ENCODE measurements around the gene SUN3.

Gene SUN3

DNA sequence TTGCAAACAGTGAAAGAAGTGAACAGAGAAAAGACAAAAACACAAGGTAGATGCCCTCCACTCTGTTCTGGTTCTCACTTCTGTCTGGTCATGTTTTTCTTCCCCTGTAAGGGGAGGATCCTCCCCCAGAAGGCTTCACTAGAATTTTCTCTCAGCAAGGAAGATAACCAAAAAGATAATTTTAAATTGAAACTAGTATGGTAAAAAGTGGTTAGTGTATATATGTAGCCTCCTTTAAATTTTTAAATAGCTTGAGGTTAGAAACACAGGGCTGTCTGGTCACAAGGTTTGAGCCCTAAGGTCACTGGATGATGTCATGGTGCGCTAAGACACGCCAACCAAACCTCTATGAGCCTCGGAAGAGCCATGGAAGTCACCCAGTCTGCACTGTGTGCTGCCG, 75.1 kb downstream of the SUN3 start:
- no peak overlapping the region for H4K8ac ChIP-seq (ENCODE audit: low read length)
- no peak overlapping the region for H3K4ac ChIP-seq (ENCODE audit: low read depth in 1 of 2, low read length in 2 of 2)
- H3K9ac ChIP-seq (ENCODE audit: low read length) = no peak overlapping the region
- peaks cover 10% of the 10 kb centered on the region for H3K4me1 ChIP-seq (ENCODE audit: control insufficient read depth, insufficient read depth, low read depth, low read length)
- no peaks in the 10 kb centered on the region for H3K27me3 ChIP-seq (ENCODE audit: control insufficient read depth in 1 of 2, insufficient read depth in 1 of 2, low read length in 2 of 2)
- no peak for DNase-seq
- no peak overlapping the region for H3K14ac ChIP-seq (ENCODE audit: low read length in 2 of 2)
- no peaks in the 10 kb centered on the region for H3K9me3 ChIP-seq (ENCODE audit: control insufficient read depth, low read length)
- H2BK15ac ChIP-seq (ENCODE audit: low read depth, poor library complexity, severe bottlenecking) = no peak overlapping the region
- H2AFZ ChIP-seq (ENCODE audit: low read depth, low read length) = no peak overlapping the region
- no peak overlapping the region for H3K4me3 ChIP-seq (ENCODE audit: insufficient read depth in 1 of 2, low read depth in 1 of 2, low read length in 2 of 2)
- no peak overlapping the region for H2BK12ac ChIP-seq (ENCODE audit: low read length in 2 of 2)
- peaks cover 4 to 40% of the 10 kb centered on the region in 2 experiments for H3K36me3 ChIP-seq (ENCODE audit: control insufficient read depth in 1 of 2, insufficient read depth in 2 of 2, low read depth in 1 of 2, low read length in 2 of 2)
- no peak overlapping the region for H2BK5ac ChIP-seq (ENCODE audit: low read depth, low read length, poor library complexity, severe bottlenecking)
- H3K27ac ChIP-seq (ENCODE audit: low read length, poor library complexity, severe bottlenecking) = no peak overlapping the region
- peaks cover 9% of the 10 kb centered on the region for H3K79me1 ChIP-seq (replicated peaks; ENCODE audit: low read length, poor library complexity, severe bottlenecking)
- 87% methylated on average over 4 of the region's 4 CpGs for WGBS
- no peak overlapping the region for H3K23ac ChIP-seq (ENCODE audit: low read length in 2 of 2)
- no peak overlapping the region for H2BK120ac ChIP-seq (ENCODE audit: low read depth, low read length)
- H3K4me2 ChIP-seq (ENCODE audit: low read length, poor library complexity, severe bottlenecking) = no peak overlapping the region
- no peak overlapping the region for H3K18ac ChIP-seq (ENCODE audit: low read depth in 1 of 2, low read length in 2 of 2)
- no peak overlapping the region for H2AK5ac ChIP-seq (ENCODE audit: low read length, severe bottlenecking)
- H4K91ac ChIP-seq (ENCODE audit: low read length) = no peak overlapping the region

GRCh38 chr7:47952224-47952623, 76.7 kb downstream of the SUN3 start:
- H2BK12ac ChIP-seq (ENCODE audit: low read length in 2 of 2) = no peak overlapping the region
- no peak overlapping the region for H4K8ac ChIP-seq (ENCODE audit: low read length)
- H3K27me3 ChIP-seq (ENCODE audit: control insufficient read depth in 1 of 2, insufficient read depth in 1 of 2, low read length in 2 of 2) = no peaks in the 10 kb centered on the region
- H3K4me2 ChIP-seq (ENCODE audit: low read length, poor library complexity, severe bottlenecking) = no peak overlapping the region
- H2BK120ac ChIP-seq (ENCODE audit: low read depth, low read length) = no peak overlapping the region
- H3K9me3 ChIP-seq (ENCODE audit: control insufficient read depth, low read length) = no peaks in the 10 kb centered on the region
- peaks cover 4 to 31% of the 10 kb centered on the region in 2 experiments for H3K36me3 ChIP-seq (ENCODE audit: control insufficient read depth in 1 of 2, insufficient read depth in 2 of 2, low read depth in 1 of 2, low read length in 2 of 2)
- no peak overlapping the region for H4K91ac ChIP-seq (ENCODE audit: low read length)
- H2AFZ ChIP-seq (ENCODE audit: low read depth, low read length) = no peak overlapping the region
- 90% methylated on average over 3 of the region's 4 CpGs for WGBS
- H3K14ac ChIP-seq (ENCODE audit: low read length in 2 of 2) = no peak overlapping the region
- no peak overlapping the region for H2AK5ac ChIP-seq (ENCODE audit: low read length, severe bottlenecking)
- peaks cover 9% of the 10 kb centered on the region for H3K79me1 ChIP-seq (replicated peaks; ENCODE audit: low read length, poor library complexity, severe bottlenecking)
- H3K9ac ChIP-seq (ENCODE audit: low read length) = no peak overlapping the region
- H3K4me1 ChIP-seq (ENCODE audit: control insufficient read depth, insufficient read depth, low read depth, low read length) = peaks cover 10% of the 10 kb centered on the region
- H3K18ac ChIP-seq (ENCODE audit: low read depth in 1 of 2, low read length in 2 of 2) = no peak overlapping the region
- no peak overlapping the region for H3K27ac ChIP-seq (ENCODE audit: low read length, poor library complexity, severe bottlenecking)
- DNase-seq = no peak
- no peak overlapping the region for H3K4ac ChIP-seq (ENCODE audit: low read depth in 1 of 2, low read length in 2 of 2)
- no peak overlapping the region for H3K4me3 ChIP-seq (ENCODE audit: insufficient read depth in 1 of 2, low read depth in 1 of 2, low read length in 2 of 2)
- H2BK15ac ChIP-seq (ENCODE audit: low read depth, poor library complexity, severe bottlenecking) = no peak overlapping the region
- H3K23ac ChIP-seq (ENCODE audit: low read length in 2 of 2) = no peak overlapping the region
- no peak overlapping the region for H2BK5ac ChIP-seq (ENCODE audit: low read depth, low read length, poor library complexity, severe bottlenecking)

GRCh38 chr7:47951374-47951773, 77.5 kb downstream of the SUN3 start:
- Histone ChIP-seq H2BK15ac (ENCODE audit: low read depth, poor library complexity, severe bottlenecking) (no peak overlapping the region), H4K8ac (ENCODE audit: low read length) (no peak overlapping the region), H3K27ac (ENCODE audit: low read length, poor library complexity, severe bottlenecking) (no peak overlapping the region), H3K18ac (ENCODE audit: low read depth in 1 of 2, low read length in 2 of 2) (no peak overlapping the region), H3K4me1 (ENCODE audit: control insufficient read depth, insufficient read depth, low read depth, low read length) (peaks cover 11% of the 10 kb centered on the region), H3K36me3 (ENCODE audit: control insufficient read depth in 1 of 2, insufficient read depth in 2 of 2, low read depth in 1 of 2, low read length in 2 of 2) (peaks cover 5 to 22% of the 10 kb centered on the region in 2 experiments), H3K4me2 (ENCODE audit: low read length, poor library complexity, severe bottlenecking) (no peak overlapping the region), H3K9me3 (ENCODE audit: control insufficient read depth, low read length) (no peaks in the 10 kb centered on the region), H3K4ac (ENCODE audit: low read depth in 1 of 2, low read length in 2 of 2) (no peak overlapping the region), H3K79me1 (replicated peaks; ENCODE audit: low read length, poor library complexity, severe bottlenecking) (peaks cover 6% of the 10 kb centered on the region), H3K14ac (ENCODE audit: low read length in 2 of 2) (no peak overlapping the region), H2BK5ac (ENCODE audit: low read depth, low read length, poor library complexity, severe bottlenecking) (no peak overlapping the region), H3K23ac (ENCODE audit: low read length in 2 of 2) (no peak overlapping the region), H2AFZ (ENCODE audit: low read depth, low read length) (no peak overlapping the region), H2BK120ac (ENCODE audit: low read depth, low read length) (no peak overlapping the region), H2AK5ac (ENCODE audit: low read length, severe bottlenecking) (no peak overlapping the region), H4K91ac (ENCODE audit: low read length) (no peak overlapping the region), H2BK12ac (ENCODE audit: low read length in 2 of 2) (no peak overlapping the region), H3K9ac (ENCODE audit: low read length) (no peak overlapping the region), H3K27me3 (ENCODE audit: control insufficient read depth in 1 of 2, insufficient read depth in 1 of 2, low read length in 2 of 2) (no peaks in the 10 kb centered on the region), H3K4me3 (ENCODE audit: insufficient read depth in 1 of 2, low read depth in 1 of 2, low read length in 2 of 2) (no peak overlapping the region)
- DNase-seq = no peak

DNA sequence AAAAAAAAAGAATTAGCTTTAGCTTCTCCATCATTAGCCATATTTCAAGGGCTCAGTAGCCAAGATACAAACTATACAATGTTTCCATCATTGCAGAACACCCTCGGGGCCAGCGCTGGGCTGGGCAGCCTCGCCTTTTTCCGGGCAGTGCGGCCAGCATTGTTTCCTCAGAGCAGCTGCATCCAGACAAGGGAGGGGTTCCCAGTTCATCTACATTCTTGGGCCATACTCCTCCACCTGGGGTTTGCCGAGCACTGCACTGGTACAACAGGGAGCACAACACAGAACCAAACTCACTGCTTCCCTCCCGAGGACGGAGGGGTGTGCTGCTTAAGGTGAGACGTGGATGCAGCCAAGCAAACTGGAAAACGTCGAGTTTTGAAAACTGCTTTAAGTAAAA, 78.2 kb downstream of the SUN3 start:
- no peak overlapping the region for H2BK120ac ChIP-seq (ENCODE audit: low read depth, low read length)
- peaks cover 13% of the 10 kb centered on the region for H3K4me1 ChIP-seq (ENCODE audit: control insufficient read depth, insufficient read depth, low read depth, low read length)
- no peak overlapping the region for H3K9ac ChIP-seq (ENCODE audit: low read length)
- no peak overlapping the region for H3K4ac ChIP-seq (ENCODE audit: low read depth in 1 of 2, low read length in 2 of 2)
- H3K14ac ChIP-seq (ENCODE audit: low read length in 2 of 2) = no peak overlapping the region
- H3K18ac ChIP-seq (ENCODE audit: low read depth in 1 of 2, low read length in 2 of 2) = no peak overlapping the region
- H2BK15ac ChIP-seq (ENCODE audit: low read depth, poor library complexity, severe bottlenecking) = no peak overlapping the region
- H4K8ac ChIP-seq (ENCODE audit: low read length) = no peak overlapping the region
- no peak overlapping the region for H2BK12ac ChIP-seq (ENCODE audit: low read length in 2 of 2)
- no peak overlapping the region for H3K23ac ChIP-seq (ENCODE audit: low read length in 2 of 2)
- no peak for DNase-seq
- no peak overlapping the region for H2BK5ac ChIP-seq (ENCODE audit: low read depth, low read length, poor library complexity, severe bottlenecking)
- no peaks in the 10 kb centered on the region for H3K9me3 ChIP-seq (ENCODE audit: control insufficient read depth, low read length)
- H3K79me1 ChIP-seq (replicated peaks; ENCODE audit: low read length, poor library complexity, severe bottlenecking) = no peaks in the 10 kb centered on the region
- 93% methylated on average over 7 of the region's 11 CpGs for WGBS
- peaks cover 3 to 18% of the 10 kb centered on the region in 2 experiments for H3K36me3 ChIP-seq (ENCODE audit: control insufficient read depth in 1 of 2, insufficient read depth in 2 of 2, low read depth in 1 of 2, low read length in 2 of 2)
- H4K91ac ChIP-seq (ENCODE audit: low read length) = no peak overlapping the region
- H2AFZ ChIP-seq (ENCODE audit: low read depth, low read length) = no peak overlapping the region
- H2AK5ac ChIP-seq (ENCODE audit: low read length, severe bottlenecking) = no peak overlapping the region
- no peak overlapping the region for H3K4me2 ChIP-seq (ENCODE audit: low read length, poor library complexity, severe bottlenecking)
- H3K27me3 ChIP-seq (ENCODE audit: control insufficient read depth in 1 of 2, insufficient read depth in 1 of 2, low read length in 2 of 2) = no peaks in the 10 kb centered on the region
- H3K27ac ChIP-seq (ENCODE audit: low read length, poor library complexity, severe bottlenecking) = no peak overlapping the region
- H3K4me3 ChIP-seq (ENCODE audit: insufficient read depth in 1 of 2, low read depth in 1 of 2, low read length in 2 of 2) = no peak overlapping the region
